NCI-H774 (cell line): Measurements from ENCODE around the gene SMTNL2.
A peak's percentile ranks its signal among the peaks of the same experiment; 100 is the strongest.
"Not testable (repeated sequence)": the region's sequence is repeated elsewhere in the genome, so short reads cannot be mapped to it uniquely, and the experiment has no call there.

Experiments used
- DNase-seq: peaks from one replicate; lab custom pipeline; 2025; lab: John Stamatoyannopoulos, UW

SMTNL2 gene

GRCh38 chr17:4560421-4560820 is 23.9 kb upstream of the SMTNL2 start, which contains the start of gene GGT6:
GGT6 (minus strand) TSS chr17:4560577; CDS start chr17:4560521, 56 bp downstream.
- DNase-seq: no peak

GRCh38 chr17:4560837-4561256 is 23.5 kb upstream of the SMTNL2 start:
- DNase-seq: no peak

GRCh38 chr17:4562015-4562969 is 22.0 kb upstream of the SMTNL2 start:
- no peak for DNase-seq

- peak; percentile 61 for DNase-seq
Measured at GRCh38 chr17:4565209-4566141, 18.9 kb upstream of the SMTNL2 start.

- DNase-seq: peak; percentile 4
Measured at GRCh38 chr17:4566785-4567184, 17.5 kb upstream of the SMTNL2 start.

- no peak for DNase-seq
Measured at GRCh38 chr17:4569591-4569990, 14.7 kb upstream of the SMTNL2 start.

GRCh38 chr17:4572131-4572530 is 12.2 kb upstream of the SMTNL2 start:
- DNase-seq: no peak

GRCh38 chr17:4573115-4573514 is 11.2 kb upstream of the SMTNL2 start:
- DNase-seq: no peak

GRCh38 chr17:4573669-4574068 is 10.7 kb upstream of the SMTNL2 start:
- DNase-seq: no peak

GRCh38 chr17:4574448-4575045 is 9.8 kb upstream of the SMTNL2 start:
- DNase-seq: no peak

GRCh38 chr17:4576161-4576558 is 8.2 kb upstream of the SMTNL2 start:
- DNase-seq: no peak

- no peak for DNase-seq
Measured at GRCh38 chr17:4576729-4577322, 7.5 kb upstream of the SMTNL2 start.

GRCh38 chr17:4577386-4577993 is 6.8 kb upstream of the SMTNL2 start:
- no peak for DNase-seq

- not testable (repeated sequence) for DNase-seq
Measured at GRCh38 chr17:4578349-4578748, 6.0 kb upstream of the SMTNL2 start.

GRCh38 chr17:4579678-4580077 is 4.7 kb upstream of the SMTNL2 start:
- DNase-seq: no peak

- DNase-seq: no peak
Measured at GRCh38 chr17:4580291-4580690, 4.0 kb upstream of the SMTNL2 start.

- DNase-seq: no peak
Measured at GRCh38 chr17:4582101-4582501, 2.2 kb upstream of the SMTNL2 start.

GRCh38 chr17:4582691-4583090 is 1.6 kb upstream of the SMTNL2 start:
- DNase-seq: no peak

- DNase-seq: no peak
Measured at GRCh38 chr17:4583206-4583605, 1.1 kb upstream of the SMTNL2 start.

GRCh38 chr17:4583782-4584100 is 588 bp upstream of the SMTNL2 start:
- DNase-seq: no peak

- no peak for DNase-seq
Measured at GRCh38 chr17:4584917-4585637, 748 bp downstream of the SMTNL2 start.
